Cerebellar cortex (tissue), 1 donor: ENCODE measurements around the gene DOCK10.
"Not testable (repeated sequence)": the region's sequence is repeated elsewhere in the genome, so short reads cannot be mapped to it uniquely, and the experiment has no call there.

ENCODE experiments used
- DNase-seq: peaks from one replicate; pipeline ENCODE4 v3.0.0-alpha.2; 2015; ENCODE audit warnings: low spot score

Gene DOCK10

DNA sequence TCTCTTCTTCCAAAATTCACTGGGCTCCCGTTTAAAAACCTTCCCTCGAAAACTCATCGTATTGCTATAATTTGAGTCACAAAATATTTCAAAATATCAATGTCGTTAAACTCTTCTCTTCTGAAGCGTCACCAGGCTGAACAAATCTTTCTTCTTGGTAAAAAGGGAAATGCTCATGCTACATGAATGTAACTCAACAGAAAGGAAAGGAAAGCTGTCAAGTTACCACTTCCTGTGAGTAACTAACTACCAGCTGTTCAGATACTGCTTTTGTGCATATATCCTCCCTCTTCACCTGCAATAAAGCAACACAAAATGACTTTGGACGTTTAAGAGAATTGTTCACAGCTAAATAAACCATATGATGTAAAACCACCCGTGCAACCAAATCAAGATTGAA lies 95.4 kb downstream of the DOCK10 start:
- DNase-seq, result no peak

DNA sequence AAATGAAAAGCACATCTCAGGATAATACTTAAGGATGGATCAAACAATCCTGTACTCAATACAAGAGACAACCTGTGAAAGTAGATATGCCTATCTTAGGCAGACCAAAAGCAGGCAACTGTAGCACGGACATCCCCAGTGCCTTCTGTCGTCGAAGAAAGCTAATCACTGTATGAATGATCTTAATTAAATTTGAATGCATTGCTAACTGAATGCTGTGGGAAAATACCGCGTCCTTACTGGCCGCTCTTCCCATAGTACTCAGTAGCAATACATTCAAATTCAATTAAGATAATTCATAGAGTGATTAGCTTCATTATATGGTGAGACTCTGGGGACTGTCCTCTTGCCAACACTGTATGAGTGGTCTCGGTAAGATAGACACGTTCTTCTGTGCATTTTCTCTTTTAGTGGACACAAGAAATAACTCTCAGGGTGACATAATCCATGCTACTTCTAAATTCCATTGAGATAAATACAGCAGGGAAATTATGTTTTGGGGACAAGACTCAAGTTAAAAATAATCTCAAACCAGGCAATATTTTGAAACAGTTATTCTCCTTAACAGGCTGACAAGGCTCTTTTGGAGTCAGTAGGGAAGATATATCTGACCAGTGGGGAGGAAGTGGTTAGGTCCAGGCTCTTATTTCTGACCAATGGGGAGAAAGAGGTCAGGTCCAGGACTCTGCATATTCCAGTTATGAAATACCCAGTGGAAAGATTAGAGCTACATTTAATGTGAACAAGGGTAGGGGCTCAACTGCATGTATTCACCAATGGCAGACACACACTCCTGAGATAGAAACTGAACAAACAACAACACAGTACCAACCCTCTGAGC lies 97.3 kb downstream of the DOCK10 start:
- DNase-seq, result no peak

DNA sequence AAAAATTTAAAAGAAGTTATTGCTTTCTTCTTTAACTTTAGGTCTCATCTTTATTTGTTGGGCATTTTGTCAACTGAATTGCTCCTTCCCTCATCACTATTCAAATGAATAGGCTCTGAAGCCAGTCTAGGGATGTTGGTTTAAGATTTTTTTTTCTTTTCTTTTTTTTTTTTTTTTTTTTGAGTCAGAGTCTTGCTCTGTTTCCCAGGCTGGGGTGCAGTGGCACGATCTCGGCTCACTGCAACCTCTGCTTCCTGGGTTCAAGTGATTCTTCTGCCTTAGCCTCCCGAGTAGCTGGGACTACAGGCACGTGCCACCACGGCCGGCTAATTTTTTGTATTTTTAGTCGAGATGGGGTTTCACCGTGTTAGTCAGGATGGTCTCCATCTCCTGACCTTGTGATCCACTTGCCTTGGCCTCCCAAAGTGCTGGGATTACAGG lies 98.6 kb downstream of the DOCK10 start:
- not testable (repeated sequence) for DNase-seq

DNA sequence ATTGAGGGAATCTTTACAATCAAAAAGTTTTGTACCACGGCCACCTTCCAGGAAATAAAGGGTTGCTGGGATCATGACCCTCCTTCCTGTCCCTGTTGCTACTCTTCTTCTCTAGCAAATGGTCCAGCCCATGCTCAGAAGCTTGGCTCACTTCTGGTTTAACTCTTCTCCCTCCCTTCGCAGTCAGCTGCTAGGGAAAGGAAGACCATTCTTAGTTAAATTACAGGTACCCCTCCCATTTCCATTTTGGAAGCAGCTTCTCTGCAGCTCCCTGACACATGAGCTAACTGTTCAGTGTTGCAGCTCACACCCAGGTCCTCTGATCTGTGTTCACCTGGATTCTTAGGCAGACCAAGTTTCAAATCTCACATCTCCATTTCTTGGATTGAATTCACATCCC lies 100.3 kb downstream of the DOCK10 start:
- DNase-seq, result no peak

DNA sequence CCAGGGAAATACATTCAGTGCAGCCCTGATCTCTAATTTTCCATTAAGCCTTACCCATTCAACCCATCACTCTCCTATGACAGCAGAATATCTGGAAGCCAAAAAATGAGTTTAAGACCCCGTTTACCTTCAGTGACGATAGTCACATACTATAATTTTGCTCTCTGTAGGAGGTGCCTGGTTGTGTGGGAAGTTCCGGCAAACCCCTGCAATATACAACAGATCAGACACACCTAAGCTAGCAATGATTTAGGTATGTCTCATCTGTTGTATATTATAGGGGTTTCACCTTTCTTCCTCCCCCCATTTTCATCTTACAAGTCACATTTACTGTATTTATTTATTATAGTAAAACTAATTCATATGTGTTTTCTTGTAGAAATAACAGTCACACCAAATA lies 101.7 kb downstream of the DOCK10 start:
- no peak for DNase-seq

DNA sequence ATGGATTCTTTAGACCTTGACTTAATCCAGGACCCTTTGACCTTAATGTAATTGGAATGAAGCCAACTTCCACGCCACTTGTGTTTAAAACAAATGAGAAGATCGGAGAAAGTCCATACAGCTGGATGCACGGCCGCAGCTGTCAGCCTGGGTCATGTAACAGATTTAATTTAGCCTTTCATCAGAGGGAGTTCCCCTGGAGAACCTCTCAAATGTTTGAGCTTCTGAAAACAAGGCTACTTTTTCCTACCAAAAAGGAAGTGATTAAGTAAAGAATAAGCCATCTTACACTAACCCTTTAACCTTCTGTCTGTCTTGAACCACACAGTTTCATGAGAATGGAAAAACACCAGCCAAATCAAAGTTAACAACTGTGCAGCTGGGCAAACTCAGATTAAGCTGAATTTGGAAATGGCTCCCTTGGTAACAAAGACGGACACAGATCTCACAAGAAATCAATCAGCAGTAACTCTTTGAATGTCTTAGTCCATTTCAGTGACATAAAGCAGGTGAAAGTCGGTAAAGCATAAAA lies 103.6 kb downstream of the DOCK10 start:
- no peak for DNase-seq

DNA sequence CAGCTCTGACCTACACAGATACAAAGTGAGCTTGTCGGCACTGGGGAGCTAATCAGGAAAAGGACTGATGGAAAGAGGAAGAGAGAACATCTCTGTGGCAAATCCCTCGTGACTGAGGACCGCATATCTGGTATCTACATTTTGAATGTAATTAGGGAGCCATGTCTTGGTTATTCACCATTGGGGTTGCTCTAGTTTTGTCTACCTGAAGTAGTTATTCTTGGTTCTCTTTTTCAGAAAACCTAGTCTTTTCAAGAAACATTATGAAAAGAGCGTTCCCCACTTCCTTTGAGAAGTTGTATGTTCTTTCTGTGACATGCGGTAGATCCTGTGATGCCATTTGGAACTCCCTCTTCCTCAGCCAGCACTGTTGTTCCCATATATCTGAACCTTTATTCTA lies 104.4 kb downstream of the DOCK10 start:
- DNase-seq, result no peak

DNA sequence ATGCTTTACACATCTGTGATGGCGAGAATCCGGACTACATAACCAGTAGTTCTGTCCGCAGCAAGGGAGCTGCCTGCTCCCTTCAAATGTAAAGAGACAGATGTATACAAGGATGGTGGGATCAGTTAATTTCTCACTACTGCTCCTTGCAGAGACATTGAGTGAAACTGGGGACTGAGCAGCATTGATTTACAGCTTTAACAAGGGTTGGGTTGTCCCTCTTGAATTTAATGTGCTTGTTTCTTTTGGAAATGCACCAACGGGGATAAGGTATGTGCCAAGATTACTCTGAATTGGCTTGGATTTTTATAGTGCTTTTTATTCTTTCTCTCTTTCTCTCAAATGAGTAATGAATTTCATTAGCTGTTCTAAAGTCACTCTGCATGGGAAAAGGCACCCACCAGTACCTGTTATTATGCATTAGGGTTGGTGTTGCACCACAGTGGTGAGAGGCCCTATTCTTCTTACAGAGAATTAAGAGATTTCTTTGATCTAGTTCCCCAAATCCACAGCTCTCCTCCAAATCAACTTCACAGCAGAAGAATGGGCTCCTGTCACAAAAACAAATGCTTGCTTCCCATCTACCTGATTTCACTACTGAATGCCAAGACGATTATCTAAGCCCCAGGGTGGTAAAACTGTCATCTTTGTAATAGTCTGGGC lies 107.6 kb downstream of the DOCK10 start:
- DNase-seq, result no peak

DNA sequence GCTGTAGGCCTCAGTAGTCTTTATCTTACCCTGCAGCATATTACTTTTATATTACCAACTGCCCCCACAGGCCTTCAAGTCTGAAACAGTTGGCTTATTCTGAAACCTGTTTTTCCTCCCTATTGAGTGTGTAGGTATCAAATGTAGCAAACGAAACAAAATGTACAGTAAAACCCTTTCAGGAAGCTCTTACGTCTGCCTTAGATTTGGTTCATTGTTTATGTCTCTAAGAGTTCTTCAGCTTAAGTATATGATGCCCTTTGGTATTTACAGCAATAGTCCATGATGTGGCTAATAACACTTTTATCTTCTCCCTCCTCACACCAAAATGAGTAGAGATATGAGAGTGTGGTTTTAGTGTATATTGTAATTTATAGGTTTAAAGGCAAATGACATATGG lies 108.8 kb downstream of the DOCK10 start:
- no peak for DNase-seq

DNA sequence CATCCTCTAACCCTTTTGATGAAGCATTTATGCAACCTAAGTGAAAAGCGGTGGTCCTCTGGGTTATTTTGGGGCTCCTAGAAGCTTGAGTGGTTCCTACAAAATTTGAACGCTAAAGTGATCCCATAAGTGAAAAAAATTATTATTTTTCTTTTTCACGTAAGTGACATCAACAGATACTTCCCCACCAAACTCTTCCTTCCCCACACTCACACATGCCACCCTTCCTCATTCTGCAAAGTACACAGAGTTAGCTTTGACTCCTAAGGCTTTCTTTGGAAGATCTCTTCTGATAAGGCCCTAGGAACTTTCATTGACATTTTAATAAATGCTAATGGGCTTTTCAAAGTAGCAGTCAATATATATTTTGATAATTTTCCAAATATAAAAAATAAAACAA lies 109.7 kb downstream of the DOCK10 start:
- DNase-seq, result no peak

DNA sequence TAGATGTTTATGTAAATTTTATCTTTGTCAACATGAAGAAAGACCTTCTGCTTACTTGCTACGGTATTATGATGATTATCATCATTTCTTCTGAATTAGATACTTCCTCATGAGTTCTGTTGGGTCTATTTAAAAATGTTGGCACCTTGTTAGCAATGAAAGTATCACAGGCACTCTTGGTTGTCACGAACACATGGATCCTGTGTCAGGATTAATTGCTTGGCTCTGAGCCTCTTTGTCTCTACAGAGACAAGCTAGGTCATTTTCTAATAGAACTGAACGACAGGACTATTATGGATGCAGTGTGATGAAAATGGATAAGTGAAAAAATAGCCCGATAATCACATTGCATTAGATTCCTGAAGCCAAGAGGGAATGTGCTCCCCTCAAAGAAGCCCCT lies 110.3 kb downstream of the DOCK10 start:
- DNase-seq, result no peak

DNA sequence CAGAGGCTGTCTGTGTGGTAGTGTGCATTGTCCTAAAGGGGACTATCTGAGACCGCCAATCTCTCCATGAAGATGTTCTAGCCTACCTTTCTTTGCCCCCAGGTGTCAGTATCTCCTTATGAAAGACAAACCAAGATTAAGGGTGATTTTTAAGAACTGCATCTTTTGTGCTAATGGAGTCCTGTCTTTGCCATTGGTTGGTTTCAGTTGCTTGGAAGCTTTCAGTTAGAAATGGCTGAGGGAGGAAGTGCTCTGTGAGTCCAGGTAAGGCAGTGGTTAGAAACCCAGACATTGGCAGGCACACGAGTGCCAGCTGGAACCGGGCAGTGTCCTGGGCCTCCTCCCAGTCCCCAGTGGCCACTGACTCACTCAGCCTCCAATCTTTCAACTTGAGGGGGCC lies 111.3 kb downstream of the DOCK10 start:
- DNase-seq, result no peak

DNA sequence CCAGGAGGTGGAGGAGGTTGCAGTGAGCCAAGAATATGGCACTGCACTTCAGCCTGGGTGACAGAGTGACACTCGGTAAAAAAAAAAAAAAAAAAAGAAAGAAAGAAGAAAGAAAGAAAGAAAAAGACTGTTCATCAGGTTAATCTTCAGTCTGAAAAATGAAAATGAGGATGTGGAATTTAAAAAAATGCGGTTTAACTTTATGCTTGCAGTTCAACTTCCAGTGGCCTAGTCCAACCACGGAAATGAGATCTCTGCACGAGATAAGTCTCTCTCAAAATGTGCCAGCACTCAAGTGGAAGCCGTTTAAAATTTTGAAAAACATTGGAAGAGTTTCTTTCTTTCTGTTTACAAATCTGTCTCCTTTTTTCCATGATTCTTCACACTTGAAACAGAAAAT lies 112.1 kb downstream of the DOCK10 start:
- no peak for DNase-seq

DNA sequence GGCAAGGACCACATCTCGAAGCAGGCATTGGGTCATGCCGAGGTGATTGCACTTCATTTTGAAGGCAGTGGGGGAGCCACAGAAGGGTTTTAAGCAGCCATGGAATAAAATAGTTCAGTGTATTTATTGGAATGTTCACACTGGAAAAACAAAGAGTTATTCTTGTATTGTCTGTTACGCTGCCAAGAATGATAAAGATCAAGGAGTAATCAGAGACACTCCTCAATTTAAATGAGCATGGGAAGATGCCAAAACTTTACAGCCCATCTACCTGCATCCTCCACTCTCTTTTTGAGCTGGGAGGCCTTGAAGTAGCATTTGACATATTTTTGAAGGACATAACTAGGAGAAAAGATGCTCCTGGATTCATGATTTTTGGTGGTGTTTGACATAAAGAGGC lies 112.8 kb downstream of the DOCK10 start:
- DNase-seq, result no peak

DNA sequence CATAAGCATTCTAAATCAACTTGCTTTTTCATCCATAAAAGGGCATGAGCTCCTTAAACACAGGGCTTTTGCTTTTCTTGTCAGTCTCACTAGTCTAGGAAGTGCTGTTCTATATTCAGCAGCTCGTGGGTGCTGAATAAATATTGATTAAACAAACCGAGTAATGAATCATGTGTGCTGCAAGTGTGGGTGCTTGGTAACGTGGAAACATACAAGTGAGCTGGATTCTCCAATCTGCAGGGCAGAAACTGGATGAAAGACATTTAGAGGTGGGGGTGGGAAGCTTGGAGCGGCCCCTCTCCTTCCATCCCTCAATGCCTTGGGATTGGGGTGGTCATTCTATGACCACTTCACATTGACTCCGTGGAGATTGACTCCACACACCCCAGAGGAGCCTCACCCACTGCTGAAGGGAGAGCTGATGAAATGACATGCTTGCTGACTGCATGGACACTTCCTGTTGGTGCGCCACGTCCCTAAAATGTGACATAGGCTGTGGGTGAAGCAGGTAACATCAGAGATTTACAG lies 114.6 kb downstream of the DOCK10 start:
- no peak for DNase-seq

DNA sequence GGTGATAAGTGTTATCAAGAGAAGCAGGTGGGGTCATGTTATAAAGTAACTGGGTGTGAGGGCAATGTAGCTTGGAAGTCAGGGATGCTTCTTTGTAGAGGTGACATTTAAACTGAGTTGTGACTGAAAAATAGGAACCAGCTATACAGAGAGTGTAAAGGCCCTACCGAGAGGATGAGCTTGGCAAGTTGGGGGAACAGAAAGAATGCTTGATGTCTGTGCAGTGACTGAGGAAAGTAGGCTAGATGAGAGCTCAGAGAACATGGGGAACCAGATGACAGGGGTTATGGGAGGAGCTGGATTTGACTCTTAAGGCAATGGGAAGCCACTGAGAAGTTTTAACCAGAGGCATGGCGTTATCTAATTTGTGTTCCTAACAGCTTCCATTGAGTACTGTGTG lies 115.3 kb downstream of the DOCK10 start:
- no peak for DNase-seq

DNA sequence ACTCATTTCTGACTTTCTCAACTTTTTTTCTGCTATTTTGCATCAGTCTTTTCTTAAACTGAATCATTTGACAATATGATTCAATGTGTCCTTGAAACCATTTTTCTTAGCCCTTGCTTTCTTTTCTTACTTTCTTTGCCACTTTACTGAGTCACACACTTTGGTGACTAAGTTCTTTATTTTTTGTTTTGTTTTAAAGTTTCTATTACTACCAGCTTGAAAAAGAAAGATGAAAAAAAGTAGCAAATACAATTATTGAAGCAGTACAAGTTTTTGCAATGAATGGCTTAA lies 116.5 kb downstream of the DOCK10 start:
- DNase-seq, result no peak

DNA sequence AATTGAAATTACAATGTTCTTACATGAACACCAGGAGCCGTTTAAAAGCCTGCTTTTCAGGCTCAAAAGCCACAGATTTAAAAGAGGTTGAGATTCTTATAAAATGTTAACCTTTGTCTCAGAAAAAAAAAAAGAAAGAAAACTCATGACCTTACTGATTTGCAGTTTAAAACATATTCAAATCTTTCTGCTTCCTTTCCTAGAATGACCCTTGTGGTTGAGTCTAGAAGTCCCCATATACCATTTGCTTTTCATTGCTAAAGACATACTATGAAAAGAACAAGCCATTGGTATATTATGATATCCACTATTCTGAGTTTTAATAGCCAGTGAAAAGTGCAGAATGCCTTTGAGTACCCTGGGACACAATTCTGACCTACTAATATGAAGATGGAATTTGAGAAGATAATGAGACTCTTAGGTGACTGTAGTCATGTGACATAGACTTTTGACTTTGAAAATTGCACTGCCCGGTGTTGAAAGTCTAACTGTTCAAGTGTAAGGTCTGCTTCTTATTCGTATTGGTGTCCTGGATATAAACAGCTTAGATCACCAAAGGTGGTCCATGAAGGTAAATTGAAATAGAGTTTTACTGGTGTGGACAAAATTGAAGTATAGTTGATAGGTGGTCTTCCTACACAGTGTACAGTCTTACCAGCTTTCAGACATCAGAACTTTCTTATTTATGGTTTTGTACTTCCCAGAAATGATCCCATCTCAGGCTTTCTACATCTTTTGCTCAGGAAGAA lies 117.0 kb downstream of the DOCK10 start:
- no peak for DNase-seq

DNA sequence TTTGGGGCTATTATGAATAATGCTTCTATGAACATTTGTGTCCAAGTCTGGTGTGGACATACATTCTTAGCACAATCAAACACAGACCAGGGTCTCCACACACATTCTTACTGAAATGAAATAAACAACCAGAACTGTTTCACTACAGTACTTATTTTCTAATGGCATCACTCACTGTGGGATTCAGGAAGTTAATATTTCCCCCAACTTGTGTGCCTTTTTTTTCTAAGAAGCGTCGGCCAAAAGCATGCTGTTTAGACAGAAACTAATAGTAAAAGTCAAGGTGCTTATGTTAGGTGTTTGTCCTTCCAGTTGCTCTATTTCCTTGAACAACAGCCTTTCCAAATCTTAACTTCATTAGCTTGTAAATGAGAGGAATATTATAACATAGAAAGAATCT lies 117.6 kb downstream of the DOCK10 start:
- DNase-seq, result no peak

DNA sequence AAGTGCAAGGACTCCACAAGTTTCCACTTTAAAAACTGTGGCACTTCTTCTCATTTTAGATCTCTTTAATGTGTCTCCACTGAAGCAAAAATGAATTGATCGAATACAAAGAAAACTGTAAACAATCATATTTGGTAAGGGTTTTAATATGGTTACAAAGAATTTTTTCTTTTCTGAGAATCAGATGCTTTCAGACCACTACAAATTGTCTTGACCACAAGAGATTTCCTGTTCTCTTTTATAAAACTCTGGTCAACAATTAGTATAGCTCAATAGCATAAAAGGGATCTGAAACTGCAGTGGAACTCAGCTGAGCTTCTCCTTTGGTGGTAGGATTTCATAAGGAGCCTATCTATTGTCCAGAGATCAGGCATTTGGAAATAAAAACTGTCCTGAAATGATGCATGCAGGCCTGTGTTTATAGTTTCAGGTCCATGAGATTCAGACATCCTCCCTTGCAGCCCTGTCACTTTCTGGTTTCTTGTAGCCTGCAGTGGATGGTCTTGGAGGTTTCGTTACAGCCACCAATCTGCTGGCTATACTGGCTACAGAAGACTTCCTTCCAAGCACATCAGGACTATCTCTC lies 120.0 kb downstream of the DOCK10 start:
- no peak for DNase-seq

DNA sequence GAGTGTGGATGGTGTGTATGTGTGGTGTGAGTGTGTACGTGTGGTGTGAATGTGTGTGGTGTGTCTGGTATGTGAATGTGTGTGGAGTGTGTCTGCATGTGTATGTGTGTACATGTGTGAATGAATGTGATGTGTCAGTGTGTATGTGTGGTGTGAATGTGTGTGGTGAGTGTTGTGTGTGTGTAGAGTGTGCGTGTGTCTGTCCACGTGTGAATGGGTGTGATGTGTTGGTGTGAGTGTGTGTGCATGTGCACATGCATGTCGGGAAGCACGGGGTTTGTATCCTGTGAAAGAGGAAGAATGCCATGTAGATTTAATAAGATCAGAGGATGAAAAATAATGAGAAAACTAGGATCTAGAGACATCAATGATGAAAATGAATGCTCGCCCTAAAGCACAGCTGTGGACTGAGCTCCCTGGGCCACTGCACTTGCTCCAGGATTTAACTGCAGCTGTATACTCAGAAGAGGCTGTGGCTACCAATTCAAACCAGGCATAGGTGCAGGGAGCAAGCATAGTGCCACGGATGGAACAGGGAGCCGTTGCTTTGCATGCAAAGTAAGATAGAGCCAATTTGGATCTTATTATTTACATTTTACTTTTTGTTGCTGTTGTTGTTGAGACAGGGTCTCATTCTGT lies 122.7 kb downstream of the DOCK10 start:
- DNase-seq, result no peak
